ENCODE data around the gene TFEB. TPM values are rescaled to one million over a fixed set of nuclear protein-coding genes. Genes with fewer than 3 reads are reported as not detected.
A peak's percentile ranks its signal among the peaks of the same experiment; 100 is the strongest.

TFEB gene
- total and polyA plus RNA-seq, 4 donors = 13.3 to 38.4 (median 27.8) TPM

GRCh38 chr6:41750374-41750773 is 15.0 kb upstream of the TFEB start:
- H3K27me3 ChIP-seq (ENCODE audit: control insufficient read depth in 3 of 3, insufficient read depth in 3 of 3, low read length in 2 of 3) = no peaks in the 10 kb centered on the region
- TF ChIP-seq, protein P1, sequence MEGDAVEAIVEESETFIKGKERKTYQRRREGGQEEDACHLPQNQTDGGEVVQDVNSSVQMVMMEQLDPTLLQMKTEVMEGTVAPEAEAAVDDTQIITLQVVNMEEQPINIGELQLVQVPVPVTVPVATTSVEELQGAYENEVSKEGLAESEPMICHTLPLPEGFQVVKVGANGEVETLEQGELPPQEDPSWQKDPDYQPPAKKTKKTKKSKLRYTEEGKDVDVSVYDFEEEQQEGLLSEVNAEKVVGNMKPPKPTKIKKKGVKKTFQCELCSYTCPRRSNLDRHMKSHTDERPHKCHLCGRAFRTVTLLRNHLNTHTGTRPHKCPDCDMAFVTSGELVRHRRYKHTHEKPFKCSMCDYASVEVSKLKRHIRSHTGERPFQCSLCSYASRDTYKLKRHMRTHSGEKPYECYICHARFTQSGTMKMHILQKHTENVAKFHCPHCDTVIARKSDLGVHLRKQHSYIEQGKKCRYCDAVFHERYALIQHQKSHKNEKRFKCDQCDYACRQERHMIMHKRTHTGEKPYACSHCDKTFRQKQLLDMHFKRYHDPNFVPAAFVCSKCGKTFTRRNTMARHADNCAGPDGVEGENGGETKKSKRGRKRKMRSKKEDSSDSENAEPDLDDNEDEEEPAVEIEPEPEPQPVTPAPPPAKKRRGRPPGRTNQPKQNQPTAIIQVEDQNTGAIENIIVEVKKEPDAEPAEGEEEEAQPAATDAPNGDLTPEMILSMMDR (IDR thresholded peaks at IDR 0.05; ENCODE audit: control extremely low read depth, extremely low read depth) = no peak
- no peaks in the 10 kb centered on the region for H3K9me3 ChIP-seq (ENCODE audit: control insufficient read depth in 4 of 4, insufficient read depth in 3 of 4, low read length in 3 of 4)
- 97 to 99% methylated on average over 3 of the region's 3 CpGs for WGBS, 2 donors
- H3K9ac ChIP-seq (ENCODE audit: insufficient read depth in 1 of 2, low read length in 2 of 2) = no peak overlapping the region
- no peak for ATAC-seq (ENCODE audit: insufficient read depth, low FRiP score)
- peaks cover 0 to 18% (median 0%) of the 10 kb centered on the region in 5 donors for H3K4me1 ChIP-seq (ENCODE audit: control insufficient read depth in 5 of 5, insufficient read depth in 5 of 5, low read length in 5 of 5)
- DNase-seq = no peak
- no peak overlapping the region for H3K27ac ChIP-seq (ENCODE audit: low read depth in 1 of 2, low read length in 1 of 2)
- no peaks in the 10 kb centered on the region for H3K36me3 ChIP-seq (ENCODE audit: control insufficient read depth in 4 of 4, insufficient read depth in 4 of 4, low read length in 4 of 4)
- H3K4me3 ChIP-seq = no peak overlapping the region

- DNase-seq = peak; percentile 61 to 85 (median 74)
- Histone ChIP-seq H3K36me3 (ENCODE audit: control insufficient read depth in 4 of 4, insufficient read depth in 4 of 4, low read length in 4 of 4) (no peaks in the 10 kb centered on the region), H3K4me1 (ENCODE audit: control insufficient read depth in 5 of 5, insufficient read depth in 5 of 5, low read length in 5 of 5) (peaks cover 0 to 18% (median 0%) of the 10 kb centered on the region in 5 donors)
Measured at GRCh38 chr6:41748542-41748941, 13.1 kb upstream of the TFEB start.

DNA sequence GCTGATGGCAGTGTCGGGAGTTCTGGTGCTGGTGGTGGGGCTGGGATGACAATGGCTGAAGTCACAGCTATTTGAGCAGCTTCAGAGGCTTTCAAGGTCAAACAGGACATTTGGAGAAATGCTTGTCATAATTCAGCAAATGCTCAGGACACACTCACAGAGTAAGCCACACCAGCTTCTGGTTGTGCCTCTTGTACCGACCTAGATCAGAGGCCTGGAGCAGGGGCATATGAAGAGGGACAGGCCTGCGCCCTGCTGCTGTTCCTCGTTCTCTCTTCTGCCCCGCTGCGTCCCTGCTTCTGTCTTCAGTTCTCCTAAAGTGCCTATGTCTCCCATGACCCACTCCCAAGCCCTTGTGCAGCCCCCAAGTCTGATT is 12.7 kb upstream of the TFEB start:
- no peak overlapping the region for H3K9ac ChIP-seq (ENCODE audit: insufficient read depth in 1 of 2, low read length in 2 of 2)
- peaks cover 0 to 18% (median 0%) of the 10 kb centered on the region in 5 donors for H3K4me1 ChIP-seq (ENCODE audit: control insufficient read depth in 5 of 5, insufficient read depth in 5 of 5, low read length in 5 of 5)
- no peaks in the 10 kb centered on the region for H3K9me3 ChIP-seq (ENCODE audit: control insufficient read depth in 4 of 4, insufficient read depth in 3 of 4, low read length in 3 of 4)
- ATAC-seq (ENCODE audit: insufficient read depth, low FRiP score) (no peak), DNase-seq (no peak)
- no peaks in the 10 kb centered on the region for H3K27me3 ChIP-seq (ENCODE audit: control insufficient read depth in 3 of 3, insufficient read depth in 3 of 3, low read length in 2 of 3)
- TF ChIP-seq, protein P1 (IDR thresholded peaks at IDR 0.05; ENCODE audit: control extremely low read depth, extremely low read depth) = no peak
- H3K4me3 ChIP-seq = no peak overlapping the region
- H3K36me3 ChIP-seq (ENCODE audit: control insufficient read depth in 4 of 4, insufficient read depth in 4 of 4, low read length in 4 of 4) = no peaks in the 10 kb centered on the region
- WGBS, 2 donors = 70 to 87% methylated on average over 6 of the region's 6 CpGs
- peak overlapping the region in 1 of 2 donors; percentile 27 for H3K27ac ChIP-seq (ENCODE audit: low read depth in 1 of 2, low read length in 1 of 2)

More at GRCh38 chr6:41748542-41748941, 13.1 kb upstream of the TFEB start:
- no peaks in the 10 kb centered on the region for H3K27me3 ChIP-seq (ENCODE audit: control insufficient read depth in 3 of 3, insufficient read depth in 3 of 3, low read length in 2 of 3)
- WGBS, 2 donors = 48 to 80% methylated on average over 3 of the region's 3 CpGs
- H3K27ac ChIP-seq (ENCODE audit: low read depth in 1 of 2, low read length in 1 of 2) = peak overlapping the region in 1 of 2 donors; percentile 32
- H3K4me3 ChIP-seq = no peak overlapping the region
- ATAC-seq (ENCODE audit: insufficient read depth, low FRiP score) = no peak
- no peak overlapping the region for H3K9ac ChIP-seq (ENCODE audit: insufficient read depth in 1 of 2, low read length in 2 of 2)
- TF ChIP-seq, protein P1 (IDR thresholded peaks at IDR 0.05; ENCODE audit: control extremely low read depth, extremely low read depth) = no peak
- H3K9me3 ChIP-seq (ENCODE audit: control insufficient read depth in 4 of 4, insufficient read depth in 3 of 4, low read length in 3 of 4) = no peaks in the 10 kb centered on the region

All from lung (tissue), 12 donors.